Muscle layer of colon (tissue), 2 donors: ENCODE measurements around the gene GDI1.
"Not testable (repeated sequence)": the region's sequence is repeated elsewhere in the genome, so short reads cannot be mapped to it uniquely, and the experiment has no call there.

Experiments used
- H3K27ac ChIP-seq: one replicate; pipeline ENCODE4 v1.7.0; 2013; ENCODE audit warnings: low read depth, mild to moderate bottlenecking, low read length, moderate library complexity
- H3K27me3 ChIP-seq, 2 donors: one replicate each; pipeline ENCODE4 v1.7.0; 2013; ENCODE audit warnings: low read length in 2 of 2, mild to moderate bottlenecking in 2 of 2; ENCODE audit not compliant: insufficient read depth in 2 of 2, control insufficient read depth in 1 of 2
- H3K36me3 ChIP-seq: one replicate; pipeline ENCODE4 v1.7.0; 2013; ENCODE audit warnings: mild to moderate bottlenecking, low read length; ENCODE audit not compliant: insufficient read depth
- H3K4me1 ChIP-seq: one replicate; pipeline ENCODE4 v1.7.0; 2013; ENCODE audit warnings: mild to moderate bottlenecking, low read length; ENCODE audit not compliant: insufficient read depth
- H3K4me3 ChIP-seq, 2 donors: one replicate each; pipeline ENCODE4 v1.7.0; 2013; ENCODE audit warnings: low read length in 2 of 2, low read depth in 1 of 2, mild to moderate bottlenecking in 1 of 2, moderate library complexity in 1 of 2
- H3K9ac ChIP-seq: one replicate; pipeline ENCODE4 v1.7.0; 2013; ENCODE audit warnings: low read length
- H3K9me3 ChIP-seq: one replicate; pipeline ENCODE4 v1.7.0; 2013; ENCODE audit warnings: mild to moderate bottlenecking, low read length
- donor health status: abdominal sarcoma.
- donor health status: Adenocarcinoma of cecum.

The GDI1 gene

GRCh38 chrX:154436983-154437752 is at the start of gene GDI1:
GDI1 (plus strand) TSS chrX:154437154; CDS start chrX:154437255, 101 bp downstream.
- peaks cover 8% of the 10 kb centered on the region for H3K4me1 ChIP-seq
- peak within 1 kb of the TSS; percentile 33 to 48 for H3K4me3 ChIP-seq
- peak within 1 kb of the TSS; percentile 41 for H3K27ac ChIP-seq
- no peaks in the 10 kb centered on the region for H3K9me3 ChIP-seq
- peaks cover 36% of the 10 kb centered on the region for H3K36me3 ChIP-seq
- no peaks in the 10 kb centered on the region for H3K27me3 ChIP-seq
- H3K9ac ChIP-seq = peak within 1 kb of the TSS; percentile 19

GRCh38 chrX:154388094-154388493 is 48.9 kb upstream of the GDI1 start:
- H3K9ac ChIP-seq, H3K27me3 ChIP-seq, H3K4me3 ChIP-seq, H3K9me3 ChIP-seq, H3K27ac ChIP-seq, H3K36me3 ChIP-seq: not testable (repeated sequence)
- peaks cover 12% of the 10 kb centered on the region for H3K4me1 ChIP-seq

- H3K4me3 ChIP-seq, H3K27ac ChIP-seq, H3K9ac ChIP-seq, H3K4me1 ChIP-seq, H3K36me3 ChIP-seq, H3K27me3 ChIP-seq, H3K9me3 ChIP-seq: not testable (repeated sequence)
Observed at GRCh38 chrX:154388649-154389048, 48.3 kb upstream of the GDI1 start.

- H3K27me3 ChIP-seq, H3K4me1 ChIP-seq, H3K36me3 ChIP-seq, H3K4me3 ChIP-seq, H3K9me3 ChIP-seq, H3K9ac ChIP-seq, H3K27ac ChIP-seq: not testable (repeated sequence)
Observed at GRCh38 chrX:154389812-154390747, 46.9 kb upstream of the GDI1 start.

GRCh38 chrX:154396363-154396762 is 40.6 kb upstream of the GDI1 start:
- not testable (repeated sequence) for H3K9ac ChIP-seq, H3K9me3 ChIP-seq, H3K27me3 ChIP-seq, H3K27ac ChIP-seq, H3K4me3 ChIP-seq
- peaks cover 13% of the 10 kb centered on the region for H3K4me1 ChIP-seq
- H3K36me3 ChIP-seq = peaks cover 13% of the 10 kb centered on the region

GRCh38 chrX:154396973-154397887 is 39.7 kb upstream of the GDI1 start:
- H3K27ac ChIP-seq = peak overlapping the region; percentile 90
- H3K27me3 ChIP-seq = peaks cover 0 to 3% of the 10 kb centered on the region in 2 donors
- peak overlapping the region; percentile 42 for H3K9ac ChIP-seq
- H3K9me3 ChIP-seq = no peaks in the 10 kb centered on the region
- peaks cover 13% of the 10 kb centered on the region for H3K4me1 ChIP-seq
- H3K36me3 ChIP-seq = peaks cover 13% of the 10 kb centered on the region
- H3K4me3 ChIP-seq = peak overlapping the region; percentile 58 to 68

GRCh38 chrX:154397888-154398667 is 38.9 kb upstream of the GDI1 start, which contains the start of gene RPL10:
RPL10 (plus strand) TSS chrX:154398377; CDS start chrX:154398520, 143 bp downstream.
- no peaks in the 10 kb centered on the region for H3K9me3 ChIP-seq
- H3K36me3 ChIP-seq = peaks cover 13% of the 10 kb centered on the region
- H3K9ac ChIP-seq = peak within 1 kb of the TSS; percentile 90
- H3K4me3 ChIP-seq = peak within 1 kb of the TSS; percentile 76 to 77
- peaks cover 0 to 3% of the 10 kb centered on the region in 2 donors for H3K27me3 ChIP-seq
- H3K27ac ChIP-seq = peak within 1 kb of the TSS; percentile 90
- H3K4me1 ChIP-seq = peaks cover 13% of the 10 kb centered on the region

GRCh38 chrX:154398668-154399526 is 38.1 kb upstream of the GDI1 start:
- Histone ChIP-seq H3K27me3 (peaks cover 0 to 3% of the 10 kb centered on the region in 2 donors), H3K4me3 (peak overlapping the region; percentile 76 to 77)

GRCh38 chrX:154399527-154400368 is 37.2 kb upstream of the GDI1 start:
- peak overlapping the region; percentile 76 to 77 for H3K4me3 ChIP-seq
- no peaks in the 10 kb centered on the region for H3K9me3 ChIP-seq
- peaks cover 0 to 8% of the 10 kb centered on the region in 2 donors for H3K27me3 ChIP-seq
- peaks cover 13% of the 10 kb centered on the region for H3K36me3 ChIP-seq
- H3K9ac ChIP-seq = peak overlapping the region; percentile 46
- H3K27ac ChIP-seq = peak overlapping the region; percentile 86
- H3K4me1 ChIP-seq = peaks cover 13% of the 10 kb centered on the region

More at GRCh38 chrX:154398668-154399526, 38.1 kb upstream of the GDI1 start:
- Histone ChIP-seq H3K36me3 (peaks cover 13% of the 10 kb centered on the region), H3K4me1 (peaks cover 13% of the 10 kb centered on the region), H3K9me3 (no peaks in the 10 kb centered on the region), H3K27ac (peak overlapping the region; percentile 86), H3K9ac (peak overlapping the region; percentile 90)
